Stimulated activated CD4-positive, alpha-beta T cell treated with anti-CD3 and anti-CD28 coated beads, Interleukin-12 subunit alpha, Interleukin-12 subunit beta, amount 100 ng/mL, for 24 hours (primary cell): Measurements from ENCODE around the gene AMN.
"Not testable (repeated sequence)": the region's sequence is repeated elsewhere in the genome, so short reads cannot be mapped to it uniquely, and the experiment has no call there.

Experiments used
- DNase-seq, 2 experiments: peaks; one replicate each; pipeline ENCODE4 v3.0.0-alpha.2; 2020; ENCODE audit warnings: low read depth in 2 of 2

AMN gene

DNA sequence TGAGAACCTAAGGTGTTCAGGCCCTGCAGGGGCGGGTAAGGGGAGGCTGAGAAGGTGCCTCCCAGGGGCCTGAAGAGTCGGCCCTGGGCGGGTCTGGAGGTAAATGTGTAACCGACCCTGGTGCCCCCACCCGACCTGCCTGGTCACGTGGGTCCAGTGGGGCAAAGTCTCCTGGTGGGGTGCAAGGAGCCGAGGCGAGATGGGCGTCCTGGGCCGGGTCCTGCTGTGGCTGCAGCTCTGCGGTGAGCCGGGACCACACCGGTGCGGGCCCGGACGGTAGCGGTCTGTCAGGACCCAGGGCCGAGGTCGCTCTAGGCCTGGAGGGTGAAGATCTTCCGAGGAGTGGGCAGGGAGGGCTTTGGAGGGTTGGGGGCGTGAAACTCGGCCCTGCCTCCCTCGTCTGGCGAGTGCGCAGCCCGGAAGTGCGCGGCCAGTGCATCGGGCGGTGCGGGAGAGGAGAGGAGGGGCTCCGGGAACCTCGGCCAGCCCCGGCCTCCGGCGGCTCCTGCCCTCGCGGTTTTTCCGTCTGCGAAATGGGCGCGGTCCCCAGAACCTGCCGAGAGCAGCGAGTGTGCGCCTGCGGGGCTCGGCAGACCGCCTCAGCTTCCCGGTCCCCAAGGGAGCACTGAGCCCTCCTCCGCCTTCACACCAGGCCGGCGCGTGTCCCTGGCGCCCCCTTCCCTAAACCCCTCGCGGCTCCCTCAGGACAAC is at the start of gene AMN:
Gene AMN, plus strand, starts transcription at position 174 of the 711 bp plus-strand sequence. Its CDS starts 26 bp downstream, at position 200.
- DNase-seq = no peak

DNA sequence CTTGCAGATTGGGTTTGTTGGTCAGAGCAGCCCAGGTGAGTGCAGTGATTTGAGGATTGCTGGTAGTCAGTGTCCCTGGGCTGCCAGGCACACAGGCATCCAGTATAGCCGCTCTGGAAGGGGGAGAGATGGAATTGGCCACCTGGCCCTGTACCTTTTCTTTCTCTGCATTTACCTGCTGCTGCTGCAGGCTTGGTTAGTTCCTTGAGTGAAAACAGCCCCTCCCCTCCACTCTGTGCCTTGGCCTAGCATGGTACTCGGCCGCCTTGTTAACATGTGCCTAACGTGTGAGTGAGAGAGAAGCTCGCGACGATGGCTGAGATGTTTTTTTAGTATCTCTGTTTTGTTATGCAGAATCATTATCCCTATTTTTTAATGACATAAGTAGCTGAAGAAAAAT is 49.3 kb upstream of the AMN start:
- no peak for DNase-seq

DNA sequence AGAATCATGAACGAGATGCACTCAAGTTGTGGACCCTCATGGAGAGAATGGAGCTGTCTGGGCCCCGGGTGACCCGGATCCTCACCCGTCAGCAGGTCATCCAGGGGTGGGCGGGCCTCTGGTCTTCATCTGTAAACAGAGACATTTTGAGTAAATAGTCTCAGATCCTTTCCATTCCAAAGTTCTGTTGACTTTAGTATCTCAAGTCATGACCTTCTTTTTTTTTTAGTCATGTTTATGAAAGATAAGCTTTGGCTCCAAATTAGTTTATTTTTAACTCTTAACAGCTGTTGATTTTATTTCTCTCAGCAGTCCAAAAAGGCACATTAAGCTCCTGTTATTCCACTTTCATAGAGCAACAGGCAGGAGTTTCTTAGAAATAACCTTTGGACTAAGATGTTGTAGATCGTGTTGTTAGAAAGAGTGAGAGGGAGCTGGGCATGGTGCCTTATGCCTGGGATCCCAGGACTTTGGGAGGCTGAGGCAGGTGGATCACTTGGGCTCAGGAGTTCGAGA is 48.9 kb upstream of the AMN start:
- no peak for DNase-seq

DNA sequence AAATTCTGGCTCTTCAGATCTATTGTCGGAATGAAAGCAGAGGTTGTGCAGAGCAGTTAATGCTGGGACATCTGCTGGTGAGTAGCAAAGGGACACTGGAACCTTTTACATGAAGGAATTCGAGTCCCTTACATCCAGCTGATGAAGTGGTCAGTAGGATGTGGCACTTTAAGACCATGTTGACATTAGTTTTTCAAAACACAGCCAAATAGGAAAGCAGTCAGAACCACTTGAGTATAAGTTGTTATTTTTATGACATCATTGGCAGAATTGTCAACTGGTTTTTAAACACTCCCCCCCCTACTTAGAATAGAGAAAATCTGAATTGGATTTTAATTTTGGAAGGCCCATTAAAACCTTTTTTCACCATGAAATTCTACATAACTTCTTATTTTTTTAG is 46.8 kb upstream of the AMN start:
- DNase-seq = no peak

DNA sequence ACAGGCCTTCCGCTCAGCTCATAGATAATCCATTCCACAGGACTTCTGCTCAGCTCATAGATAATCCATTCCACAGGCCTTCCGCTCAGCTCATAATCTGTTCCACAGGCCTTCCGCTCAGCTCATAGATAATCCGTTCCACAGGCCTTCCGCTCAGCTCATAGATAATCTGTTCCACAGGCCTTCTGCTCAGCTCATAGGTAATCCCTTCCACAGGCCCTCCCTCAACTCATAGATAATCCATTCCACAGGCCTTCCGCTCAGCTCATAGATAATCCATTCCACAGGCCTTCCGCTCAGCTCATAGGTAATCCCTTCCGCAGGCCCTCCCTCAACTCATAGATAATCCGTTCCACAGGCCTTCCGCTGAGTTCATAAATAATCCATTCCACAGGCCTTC is 45.0 kb upstream of the AMN start:
- not testable (repeated sequence) for DNase-seq

DNA sequence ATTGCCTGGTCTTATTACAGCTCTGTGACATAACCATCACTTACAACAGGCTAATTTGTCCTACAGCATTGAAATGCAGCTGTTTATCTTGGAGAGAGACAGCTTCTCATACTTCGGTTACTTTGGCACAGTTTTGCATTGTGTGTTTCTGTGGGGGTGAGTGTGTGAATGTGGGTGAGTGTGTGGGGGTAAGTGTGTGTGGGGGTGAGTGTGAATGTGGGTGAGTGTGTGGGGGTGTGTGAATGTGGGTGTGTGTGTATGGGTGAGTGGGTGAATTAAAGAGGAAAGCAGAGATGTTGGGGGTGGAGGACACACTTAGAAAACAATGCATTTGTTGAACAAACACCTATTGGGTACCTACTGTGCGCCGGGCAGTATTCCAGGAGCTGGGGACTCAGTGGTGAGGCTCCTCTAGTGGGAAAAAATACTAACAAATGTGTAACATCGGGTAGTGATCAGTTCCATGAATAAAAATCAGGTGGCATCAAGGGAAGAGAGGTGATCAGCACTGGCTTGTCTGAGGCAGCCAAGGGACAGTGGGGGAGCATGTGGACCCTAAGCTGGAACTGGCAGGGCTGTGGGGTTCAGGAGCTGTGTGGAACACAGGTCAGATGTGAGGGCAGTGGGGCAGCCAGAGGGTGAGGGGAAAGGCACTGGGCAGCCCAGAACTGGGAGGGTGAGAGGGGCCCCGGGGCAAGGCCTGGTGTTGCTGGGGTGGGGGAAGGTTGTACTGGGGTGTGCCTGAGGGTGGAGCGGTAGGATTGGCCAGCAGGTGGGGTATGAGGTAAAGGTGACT is 44.1 kb upstream of the AMN start:
- no peak for DNase-seq

DNA sequence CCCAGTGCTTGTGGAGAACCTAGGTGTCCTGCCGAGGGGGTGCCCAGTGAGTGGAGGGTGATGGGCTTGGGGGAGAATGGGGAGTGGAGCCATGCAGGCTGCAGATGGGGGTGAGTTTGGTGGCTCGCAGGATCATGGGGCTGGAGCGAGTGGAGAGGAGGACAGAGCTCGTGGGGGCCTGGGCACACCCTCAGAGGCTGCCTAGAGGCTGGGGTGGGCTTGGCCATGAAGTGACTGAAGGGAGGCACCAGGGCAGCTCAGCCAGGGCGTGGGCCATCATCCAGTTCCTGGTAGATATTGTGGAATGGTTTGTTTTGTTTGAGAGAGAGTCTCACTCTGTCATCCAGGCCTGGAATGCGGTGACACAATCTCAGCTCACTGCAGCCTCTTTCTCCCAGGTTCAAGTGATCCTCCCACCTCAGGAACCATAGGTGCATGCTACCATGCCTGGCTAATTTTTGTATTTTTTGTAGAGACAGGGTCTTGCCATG is 43.4 kb upstream of the AMN start:
- no peak for DNase-seq

DNA sequence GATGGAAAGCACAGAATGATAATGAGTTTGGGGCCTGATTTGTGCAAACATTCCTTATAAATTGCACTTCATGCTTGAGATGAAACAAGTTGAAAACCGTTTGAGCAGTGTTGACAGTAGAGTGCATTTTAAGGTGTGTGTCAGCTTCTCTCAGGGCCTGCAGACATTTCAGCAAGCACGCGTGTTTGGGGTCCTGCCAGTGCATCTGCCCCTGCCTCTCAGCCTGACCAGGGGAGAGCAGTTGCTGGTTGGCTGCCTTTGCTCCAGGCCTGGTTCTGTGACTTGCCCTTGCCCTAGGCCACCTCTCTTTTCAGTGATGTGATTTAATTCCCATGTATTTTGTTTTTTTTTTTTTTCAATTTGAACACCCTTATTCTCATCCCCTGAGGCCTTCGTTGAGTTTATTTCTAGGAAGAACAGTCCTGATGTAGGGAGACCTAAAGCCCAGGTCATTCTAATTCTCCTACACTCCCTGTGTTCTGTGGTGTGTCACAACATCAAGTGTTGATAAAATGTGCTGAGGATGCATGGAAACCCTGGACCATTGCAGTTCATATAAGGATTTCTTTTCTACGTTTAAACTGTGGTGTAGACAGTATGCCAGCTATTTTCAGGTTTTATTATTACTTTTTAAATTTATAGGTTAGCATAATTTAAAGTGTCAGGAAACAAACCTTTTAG is 40.1 kb upstream of the AMN start:
- no peak for DNase-seq

DNA sequence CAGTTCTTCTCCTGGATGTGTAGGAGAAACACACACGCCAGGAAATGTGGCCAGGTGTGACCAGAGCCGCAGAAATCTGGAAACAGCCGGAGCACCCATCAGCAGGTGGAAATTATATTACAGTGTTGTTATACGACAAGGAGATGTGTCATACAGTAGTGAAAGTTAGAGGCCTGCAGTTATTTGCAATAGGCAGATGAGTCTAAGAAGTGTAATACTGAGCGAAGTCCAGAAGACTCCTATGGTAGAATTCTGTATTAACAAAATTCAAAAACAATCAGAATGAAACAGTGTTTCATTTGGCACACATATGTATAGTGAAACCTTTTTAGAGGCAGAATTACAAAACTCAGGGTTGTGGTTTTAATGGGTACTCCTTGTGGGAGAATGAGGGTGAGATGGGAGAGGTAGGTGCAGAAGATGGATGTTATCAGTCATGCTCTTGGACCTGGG is 39.3 kb upstream of the AMN start:
- no peak for DNase-seq

DNA sequence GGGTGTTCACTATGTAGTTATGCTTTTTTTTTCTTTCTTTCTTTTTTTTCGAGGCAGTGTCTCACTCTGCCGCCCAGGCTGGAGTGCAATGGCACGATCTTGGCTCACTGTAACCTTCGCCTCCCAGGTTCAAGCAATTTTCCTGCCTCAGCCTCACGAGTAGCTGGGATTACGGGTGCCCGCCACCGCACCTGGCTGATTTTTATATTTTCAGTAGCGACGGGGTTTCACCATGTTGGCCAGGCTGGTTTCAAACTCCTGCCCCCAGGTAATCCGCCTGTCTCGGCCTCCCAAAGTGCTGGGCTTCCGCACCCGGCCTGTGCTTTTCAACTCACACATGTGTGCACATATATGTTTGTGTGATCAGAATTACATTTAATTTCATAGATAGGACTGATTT is 38.9 kb upstream of the AMN start:
- no peak for DNase-seq

DNA sequence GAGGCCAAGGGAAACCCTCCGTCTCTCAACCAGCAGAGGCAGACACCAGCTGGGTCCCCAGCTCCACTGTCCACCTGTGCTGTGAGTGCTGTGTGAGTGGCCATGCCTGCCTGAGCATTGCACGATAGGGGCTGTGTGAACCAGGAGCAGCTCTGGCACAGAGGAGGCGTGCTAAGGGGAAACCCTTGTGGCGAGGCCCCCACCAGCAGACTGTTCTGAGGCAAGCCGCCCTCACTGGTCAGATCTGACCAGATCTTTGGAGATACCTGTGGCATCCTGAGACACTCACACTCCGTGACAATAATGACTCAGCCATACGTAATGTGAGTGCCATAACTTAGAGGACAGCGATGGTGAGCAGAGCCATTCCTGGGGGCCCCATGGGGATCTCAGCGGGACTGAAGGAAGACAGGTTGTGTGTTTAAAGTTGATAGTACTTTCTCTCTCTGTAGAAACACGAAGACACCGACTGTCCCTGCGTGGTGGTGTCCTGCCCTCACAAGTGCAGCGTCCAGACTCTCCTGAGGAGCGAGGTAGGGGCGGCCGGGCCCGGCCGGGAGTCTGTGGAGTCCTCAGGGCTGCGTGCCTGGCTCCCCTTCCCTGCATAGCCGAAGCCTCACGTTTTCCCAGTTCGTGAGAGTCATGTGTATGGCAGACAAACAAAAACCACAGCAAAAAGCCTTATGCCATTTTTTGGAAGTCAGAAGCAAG is 36.6 kb upstream of the AMN start:
- DNase-seq = no peak

DNA sequence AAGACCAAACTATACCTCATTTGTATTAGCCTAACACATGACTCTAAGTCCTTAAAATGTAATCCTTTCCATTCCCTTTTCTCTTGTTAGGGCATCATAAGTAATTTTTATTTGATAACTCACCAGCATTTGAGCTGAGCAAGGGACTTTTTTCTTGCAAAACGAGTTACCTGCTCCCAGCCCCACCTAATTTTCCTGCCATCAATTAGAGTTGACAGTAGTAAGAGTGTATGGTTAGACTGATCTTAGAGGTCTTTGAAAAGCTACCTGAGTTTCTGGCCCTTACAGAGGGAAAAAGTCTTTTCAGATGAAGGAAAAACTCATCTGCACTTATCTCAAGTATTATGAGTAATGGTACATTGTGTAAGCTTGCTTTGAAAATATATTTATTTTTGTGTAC is 33.7 kb upstream of the AMN start:
- DNase-seq = no peak

DNA sequence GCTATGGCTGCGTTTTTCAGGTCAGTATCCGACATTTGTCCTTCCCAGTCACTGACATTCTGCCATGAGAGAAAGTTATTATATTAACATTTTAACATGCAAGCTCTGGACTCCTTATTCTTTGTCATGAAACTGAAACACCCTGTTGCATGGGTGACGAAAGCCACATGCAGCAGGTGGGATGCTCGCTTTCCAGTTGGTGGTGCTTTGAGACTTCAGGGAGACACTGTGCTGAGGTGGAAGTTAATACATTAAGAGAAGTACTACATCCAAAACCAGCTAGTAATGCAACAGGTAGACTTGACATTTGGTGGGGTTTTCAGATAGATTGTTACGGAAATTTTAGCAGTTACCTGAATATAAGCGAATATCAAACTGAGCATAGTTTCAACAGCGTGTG is 32.8 kb upstream of the AMN start:
- no peak for DNase-seq

DNA sequence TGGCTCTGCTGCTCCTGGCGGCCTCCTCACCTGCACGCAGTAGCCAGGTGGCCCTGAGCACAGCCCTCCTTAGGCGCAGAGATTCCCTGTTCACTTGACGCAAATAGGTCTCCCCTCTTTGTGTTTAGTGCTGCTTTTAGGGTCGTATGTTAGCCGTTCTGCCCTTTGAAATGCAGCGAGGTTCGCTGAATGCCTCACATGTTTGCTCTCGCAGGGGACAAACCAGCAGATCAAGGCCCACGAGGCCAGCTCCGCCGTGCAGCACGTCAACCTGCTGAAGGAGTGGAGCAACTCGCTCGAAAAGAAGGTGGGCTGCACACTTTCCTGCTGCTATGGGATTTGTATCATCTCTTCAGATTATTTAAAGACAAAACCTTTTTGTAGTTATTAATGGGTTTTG is 31.4 kb upstream of the AMN start:
- no peak for DNase-seq

DNA sequence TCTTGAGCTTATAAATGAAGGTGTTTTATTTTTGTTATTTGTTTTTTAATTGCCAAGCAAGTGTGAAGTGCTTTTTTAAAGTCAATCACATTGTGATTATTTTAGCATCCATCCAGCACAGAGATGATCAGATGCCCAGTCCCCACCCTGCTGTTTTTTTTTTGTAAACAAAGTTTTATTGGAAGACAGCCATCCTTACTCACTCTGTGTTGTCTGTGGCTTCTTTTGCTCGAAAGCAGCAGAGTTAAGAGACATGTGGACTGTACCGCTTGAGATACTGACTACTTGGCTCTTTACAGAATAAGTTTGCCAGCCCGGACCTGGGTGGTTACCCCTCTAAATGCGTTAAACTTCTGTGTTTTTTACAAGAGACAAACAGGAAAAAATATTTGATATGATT is 30.9 kb upstream of the AMN start:
- no peak for DNase-seq

DNA sequence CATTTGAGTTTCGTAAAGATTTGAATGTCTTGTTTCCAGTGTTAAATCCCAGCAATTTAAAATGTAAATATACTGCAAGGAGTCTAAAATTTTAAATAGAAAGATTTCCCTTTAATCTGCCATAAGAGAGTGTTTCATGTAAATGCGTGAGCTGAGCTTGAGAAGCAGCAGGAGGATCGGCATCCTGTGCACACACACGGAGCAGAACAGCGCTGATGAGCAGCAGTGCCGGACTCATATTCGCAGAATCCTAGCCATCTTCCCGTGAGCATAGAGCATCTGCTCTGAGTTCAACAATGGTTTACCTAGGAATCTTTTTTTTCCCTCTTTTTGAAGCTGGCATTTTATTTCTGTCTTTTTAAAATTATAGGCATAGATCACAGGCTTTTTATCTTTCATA is 29.8 kb upstream of the AMN start:
- DNase-seq = no peak

DNA sequence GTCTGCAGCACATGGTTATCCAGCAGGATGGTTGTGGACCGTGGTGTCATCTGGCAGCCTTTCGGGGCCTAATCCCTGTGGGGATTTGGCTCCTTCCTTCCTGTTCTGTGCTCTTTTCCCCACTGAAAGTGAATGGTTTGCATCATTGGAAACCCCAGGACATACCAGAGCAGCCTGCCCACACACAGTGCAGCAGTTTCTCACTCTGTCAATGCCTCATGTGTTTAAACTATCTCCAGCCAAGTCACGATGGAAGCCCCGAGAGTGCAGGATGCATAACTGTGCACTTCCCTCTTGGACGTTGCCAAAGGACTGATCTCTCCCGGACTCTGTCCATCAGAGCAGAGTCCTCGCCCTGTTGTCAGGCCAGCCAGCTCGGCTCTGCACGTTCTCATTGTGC is 29.0 kb upstream of the AMN start:
- DNase-seq = no peak

DNA sequence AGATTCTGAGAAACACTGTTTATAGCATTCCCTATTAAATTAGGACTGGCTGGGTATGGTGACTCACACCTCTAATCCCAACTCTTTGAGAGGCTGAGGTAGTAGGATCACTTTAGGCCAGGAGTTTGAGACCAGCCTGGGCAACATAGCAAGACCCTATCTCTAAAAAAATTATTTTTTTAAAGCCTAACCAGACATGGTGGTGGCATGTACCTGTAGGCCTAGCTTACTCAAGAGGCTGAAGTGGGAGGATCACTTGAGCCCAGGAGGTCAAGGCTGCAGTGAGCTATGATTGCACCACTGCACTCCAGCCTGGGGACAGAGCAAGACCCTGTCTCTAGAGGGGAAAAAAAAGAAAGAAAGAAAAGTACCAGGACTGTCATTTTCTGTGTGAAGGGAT is 25.7 kb upstream of the AMN start:
- DNase-seq = not testable (repeated sequence)

DNA sequence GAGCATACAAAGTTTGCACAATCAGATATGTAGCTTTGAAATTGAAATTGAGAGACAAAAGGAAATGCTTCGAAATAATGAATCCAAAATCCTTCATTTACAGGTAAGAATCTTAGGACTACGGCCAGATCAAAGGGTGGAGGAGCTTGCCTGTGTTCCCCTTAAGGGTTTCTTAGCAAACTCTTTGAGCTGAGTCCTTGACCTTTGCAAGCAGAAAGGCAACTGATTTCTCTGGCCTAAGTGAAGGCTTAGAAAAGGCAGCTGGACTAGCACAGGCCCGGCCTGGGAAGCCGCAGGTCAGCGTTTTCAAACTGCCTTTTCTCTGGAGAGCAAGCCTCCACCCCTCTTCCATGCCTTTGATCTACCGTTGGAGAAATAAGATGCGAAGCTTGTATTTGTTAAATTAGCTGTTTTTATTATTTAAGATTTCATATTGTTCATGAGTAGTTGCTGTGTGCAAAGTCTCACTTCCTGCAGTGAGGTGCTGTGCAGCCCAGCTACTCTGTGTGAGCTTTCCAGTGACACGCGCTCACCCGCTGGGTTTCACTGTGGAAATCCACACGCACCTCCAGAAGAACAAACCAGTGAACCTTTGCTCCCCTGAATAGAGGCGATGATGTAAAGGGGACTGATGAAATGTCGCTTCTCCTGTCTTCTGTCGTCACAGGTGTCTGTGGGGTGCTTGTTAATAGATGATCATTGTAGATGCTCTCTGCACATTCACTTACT is 25.0 kb upstream of the AMN start:
- no peak for DNase-seq

DNA sequence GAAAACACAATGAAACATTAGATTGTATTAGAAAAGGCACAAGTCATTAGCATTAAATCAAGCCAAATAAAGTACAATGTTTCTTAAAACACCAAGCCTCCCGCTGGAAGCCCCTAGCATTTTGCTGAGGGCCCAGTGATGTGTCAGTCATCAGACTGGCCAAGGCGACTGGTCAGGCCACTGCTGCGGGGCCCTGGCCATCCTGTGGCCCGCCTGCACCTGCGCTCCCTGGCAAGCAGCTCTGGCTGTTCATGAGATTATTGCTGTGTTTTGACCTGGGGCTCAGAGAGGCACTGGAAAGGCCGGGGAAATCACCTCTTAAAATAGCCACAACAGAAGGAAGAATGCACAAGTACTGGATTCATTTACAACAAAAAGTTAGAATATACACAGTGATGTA is 24.2 kb upstream of the AMN start:
- DNase-seq = no peak
